Hematopoietic multipotent progenitor cell treated with erythropoietin and hydrocortisone succinate and interleukin-3 and kit ligand, for 6 days (in vitro differentiated cells): ENCODE results near the gene ADCY7.

Experiments used
- DNase-seq: peaks from one replicate; pipeline ENCODE4 v3.0.0-alpha.2; 2015

ADCY7 gene

GRCh38 chr16:50251375-50252081 is 14.8 kb upstream of the ADCY7 start:
- DNase-seq = no peak

GRCh38 chr16:50252082-50252611 is 14.2 kb upstream of the ADCY7 start:
- no peak for DNase-seq

- DNase-seq = no peak
Measured at GRCh38 chr16:50252874-50253513, 13.4 kb upstream of the ADCY7 start.

GRCh38 chr16:50253514-50253910 is 12.8 kb upstream of the ADCY7 start:
- peak; percentile 74 for DNase-seq

- peak; percentile 71 for DNase-seq
Measured at GRCh38 chr16:50254072-50254471, 12.3 kb upstream of the ADCY7 start.

- no peak for DNase-seq
Measured at GRCh38 chr16:50255538-50255937, 10.8 kb upstream of the ADCY7 start.

GRCh38 chr16:50256604-50257003 is 9.7 kb upstream of the ADCY7 start:
- DNase-seq = no peak

GRCh38 chr16:50257876-50258275 is 8.5 kb upstream of the ADCY7 start:
- DNase-seq = no peak

GRCh38 chr16:50259334-50260205 is 6.8 kb upstream of the ADCY7 start:
- DNase-seq = peak; percentile 60

GRCh38 chr16:50260206-50261159 is 5.9 kb upstream of the ADCY7 start:
- no peak for DNase-seq

GRCh38 chr16:50261160-50261706 is 5.1 kb upstream of the ADCY7 start:
- DNase-seq = no peak

- DNase-seq = peak; percentile 55
Measured at GRCh38 chr16:50261707-50262235, 4.6 kb upstream of the ADCY7 start.

- DNase-seq = peak; percentile 97
Measured at GRCh38 chr16:50263060-50263909, 3.1 kb upstream of the ADCY7 start.

- peak; percentile 82 for DNase-seq
Measured at GRCh38 chr16:50263940-50264929, 2.1 kb upstream of the ADCY7 start.

- DNase-seq = peak; percentile 86
Measured at GRCh38 chr16:50265260-50265659, 1.1 kb upstream of the ADCY7 start.

- no peak for DNase-seq
Measured at GRCh38 chr16:50265716-50266336, 525 bp upstream of the ADCY7 start.

- no peak for DNase-seq
Measured at GRCh38 chr16:50267151-50267631, 840 bp downstream of the ADCY7 start.

GRCh38 chr16:50267651-50268050 is 1.3 kb downstream of the ADCY7 start:
- peak; percentile 64 for DNase-seq

- peak; percentile 53 for DNase-seq
Measured at GRCh38 chr16:50268352-50268751, 2.0 kb downstream of the ADCY7 start.
